ENCODE results near the gene JAG1. TPM values are rescaled to one million over a fixed set of nuclear protein-coding genes. Genes with fewer than 3 reads are reported as not detected.
A peak's percentile ranks its signal among the peaks of the same experiment; 100 is the strongest.
"Not testable (repeated sequence)": the region's sequence is repeated elsewhere in the genome, so short reads cannot be mapped to it uniquely, and the experiment has no call there.

The JAG1 gene
- total and polyA plus RNA-seq, 2 experiments from 2014 or later, result 18.3 to 53.2 TPM

GRCh38 chr20:10619427-10619826 lies 54.4 kb downstream of the JAG1 start:
- Histone ChIP-seq H3K4me1 (ENCODE audit: low read depth) (peaks cover 21% of the 10 kb centered on the region), H3K9me3 (ENCODE audit: low read depth) (no peaks in the 10 kb centered on the region), H3K27me3 (no peaks in the 10 kb centered on the region), H3K36me3 (no peaks in the 10 kb centered on the region), H3K4me3 (no peak overlapping the region), H3K27ac (no peak overlapping the region)
- peak in 1 of 2 donors; percentile 85 for DNase-seq (ENCODE audit: low read depth in 1 of 2, low spot score in 1 of 2)
- TF ChIP-seq CTCF (IDR thresholded peaks at IDR 0.05; ENCODE audit: low read depth, low read length), result no peak

- H3K9me3 ChIP-seq (ENCODE audit: low read depth), result no peaks in the 10 kb centered on the region
- TF ChIP-seq CTCF (IDR thresholded peaks at IDR 0.05; ENCODE audit: low read depth, low read length), result no peak
- DNase-seq (ENCODE audit: low read depth in 1 of 2, low spot score in 1 of 2), result no peak
- no peaks in the 10 kb centered on the region for H3K27me3 ChIP-seq
- H3K27ac ChIP-seq, result no peak overlapping the region
- H3K36me3 ChIP-seq, result no peaks in the 10 kb centered on the region
- peaks cover 21% of the 10 kb centered on the region for H3K4me1 ChIP-seq (ENCODE audit: low read depth)
- H3K4me3 ChIP-seq, result no peak overlapping the region
Observed at GRCh38 chr20:10618611-10619245, 55.1 kb downstream of the JAG1 start.

- not testable (repeated sequence) for H3K27me3 ChIP-seq; H3K36me3 ChIP-seq; DNase-seq (ENCODE audit: low read depth in 1 of 2, low spot score in 1 of 2); H3K27ac ChIP-seq; H3K4me3 ChIP-seq; H3K9me3 ChIP-seq (ENCODE audit: low read depth)
- peaks cover 21% of the 10 kb centered on the region for H3K4me1 ChIP-seq (ENCODE audit: low read depth)
Observed at GRCh38 chr20:10617549-10618133, 56.2 kb downstream of the JAG1 start.

- H3K9me3 ChIP-seq (ENCODE audit: low read depth), result no peaks in the 10 kb centered on the region
- DNase-seq (ENCODE audit: low read depth in 1 of 2, low spot score in 1 of 2), result no peak
- H3K4me1 ChIP-seq (ENCODE audit: low read depth), result peaks cover 17% of the 10 kb centered on the region
- no peaks in the 10 kb centered on the region for H3K36me3 ChIP-seq
- no peak for TF ChIP-seq CTCF (IDR thresholded peaks at IDR 0.05; ENCODE audit: low read depth, low read length)
- no peaks in the 10 kb centered on the region for H3K27me3 ChIP-seq
- no peak overlapping the region for H3K27ac ChIP-seq
- no peak overlapping the region for H3K4me3 ChIP-seq
Observed at GRCh38 chr20:10616212-10616611, 57.6 kb downstream of the JAG1 start.

GRCh38 chr20:10613911-10614310 lies 59.9 kb downstream of the JAG1 start:
- DNase-seq (ENCODE audit: low read depth in 1 of 2, low spot score in 1 of 2), result no peak
- no peak for TF ChIP-seq CTCF (IDR thresholded peaks at IDR 0.05; ENCODE audit: low read depth, low read length)
- no peaks in the 10 kb centered on the region for H3K36me3 ChIP-seq

GRCh38 chr20:10613426-10613825 lies 60.4 kb downstream of the JAG1 start:
- not testable (repeated sequence) for H3K36me3 ChIP-seq; H3K27me3 ChIP-seq; H3K4me1 ChIP-seq (ENCODE audit: low read depth); DNase-seq (ENCODE audit: low read depth in 1 of 2, low spot score in 1 of 2); H3K27ac ChIP-seq; H3K4me3 ChIP-seq; H3K9me3 ChIP-seq (ENCODE audit: low read depth)

More at GRCh38 chr20:10613911-10614310, 59.9 kb downstream of the JAG1 start:
- peaks cover 1% of the 10 kb centered on the region for H3K4me1 ChIP-seq (ENCODE audit: low read depth)
- H3K9me3 ChIP-seq (ENCODE audit: low read depth), result no peaks in the 10 kb centered on the region
- no peak overlapping the region for H3K4me3 ChIP-seq
- no peak overlapping the region for H3K27ac ChIP-seq
- no peaks in the 10 kb centered on the region for H3K27me3 ChIP-seq

All from cardiac muscle cell (in vitro differentiated cells and primary cell).